Gastrocnemius medialis (tissue), 4 donors: ENCODE measurements around the gene DACT1.
A peak's percentile ranks its signal among the peaks of the same experiment; 100 is the strongest.

Source experiments
- CTCF ChIP-seq, 5 experiments: fragments of 450-650 bp in 3 of 5; fragments of 200-600 bp in 2 of 5; sonication (generic) in 2 of 5; IDR thresholded peaks in 4 of 5; conservative IDR thresholded peaks in 1 of 5; 1 replicate in 4 of 5; 2 replicates in 1 of 5; pipeline ENCODE4 v1.5.1; 2016 to 2019; ENCODE audit warnings: antibody characterized with exemption in 5 of 5, mild to moderate bottlenecking in 3 of 5, moderate library complexity in 3 of 5
- POLR2A ChIP-seq, 2 donors: fragments of 450-650 bp; IDR thresholded peaks; one replicate each; pipeline ENCODE4 v1.6.1; 2017; ENCODE audit warnings: antibody characterized with exemption in 2 of 2, mild to moderate bottlenecking in 2 of 2, moderate library complexity in 2 of 2

GRCh38 chr14:58639842-58640484 is 2.2 kb downstream of the DACT1 start:
- peak in 4 of 5 experiments; percentile 14 to 54 (median 34) for TF ChIP-seq CTCF (IDR thresholded peaks at IDR 0.05 in 4 of 5, conservative IDR thresholded peaks at IDR 0.05 in 1 of 5)
- no peak for TF ChIP-seq POLR2A (IDR thresholded peaks at IDR 0.05)
